HepG2 (cell line): ENCODE measurements around the gene C10orf143. TPM values are rescaled to one million over a fixed set of nuclear protein-coding genes. Genes with fewer than 3 reads are reported as not detected.

ENCODE experiments used
- CCDC6 ChIP-seq: sonication (generic); formaldehyde crosslinking; IDR thresholded peaks from 2 replicates; pipeline ENCODE4 v1.8.1; 2022; ENCODE audit warnings: mild to moderate bottlenecking, missing genetic modification reagents, moderate library complexity
- ESRRA ChIP-seq: sonication (generic); formaldehyde crosslinking; IDR thresholded peaks from 2 replicates; pipeline ENCODE4 v1.5.1; 2020; ENCODE audit warnings: mild to moderate bottlenecking, low read depth, missing genetic modification reagents
- FOXC1 ChIP-seq: sonication (generic); formaldehyde crosslinking; IDR thresholded peaks from 2 replicates; pipeline ENCODE4 v1.8.0; 2022; ENCODE audit warnings: mild to moderate bottlenecking, missing genetic modification reagents, borderline replicate concordance
- JUND ChIP-seq: sonication (generic); formaldehyde crosslinking; IDR thresholded peaks from 2 replicates; pipeline ENCODE4 v1.8.0; 2022; ENCODE audit warnings: mild to moderate bottlenecking, missing genetic modification reagents
- KDM2A ChIP-seq: sonication (generic); formaldehyde crosslinking; IDR thresholded peaks from 2 replicates; pipeline ENCODE4 v1.4.0; 2020; ENCODE audit warnings: low read depth, missing genetic modification reagents, borderline replicate concordance
- KDM3A ChIP-seq: IDR thresholded peaks from 2 replicates; pipeline ENCODE4 v1.6.1; 2018; ENCODE audit warnings: low read depth, missing compliant biosample characterization
- KLF13 ChIP-seq: sonication (generic); formaldehyde crosslinking; IDR thresholded peaks from 2 replicates; pipeline ENCODE4 v1.4.0; 2020; ENCODE audit warnings: mild to moderate bottlenecking, missing genetic modification reagents
- KLF9 ChIP-seq: IDR thresholded peaks from 2 replicates; pipeline ENCODE4 v1.6.1; 2016; ENCODE audit warnings: low read depth
- LRRFIP1 ChIP-seq: sonication (generic); formaldehyde crosslinking; conservative IDR thresholded peaks from 2 replicates; pipeline ENCODE4 v1.4.0; 2020; ENCODE audit warnings: missing genetic modification reagents
- MIXL1 ChIP-seq: IDR thresholded peaks from 2 replicates; pipeline ENCODE4 v1.6.1; 2016
- MTA3 ChIP-seq: sonication (generic); formaldehyde crosslinking; IDR thresholded peaks from 2 replicates; pipeline ENCODE4 v1.4.0; 2020; ENCODE audit warnings: missing genetic modification reagents
- MYC ChIP-seq: sonication (generic); formaldehyde crosslinking; IDR thresholded peaks from 2 replicates; pipeline ENCODE4 v1.9.0; 2021; ENCODE audit warnings: missing genetic modification reagents, borderline replicate concordance
- NPAS2 ChIP-seq: sonication (generic); formaldehyde crosslinking; IDR thresholded peaks from 2 replicates; pipeline ENCODE4 v1.8.0; 2022; ENCODE audit warnings: mild to moderate bottlenecking, missing genetic modification reagents, borderline replicate concordance
- NR0B2 ChIP-seq: sonication (generic); formaldehyde crosslinking; IDR thresholded peaks from 2 replicates; pipeline ENCODE4 v1.4.0; 2020; ENCODE audit warnings: mild to moderate bottlenecking, missing genetic modification reagents
- PAX8 ChIP-seq: sonication (generic); formaldehyde crosslinking; IDR thresholded peaks from 2 replicates; pipeline ENCODE4 v1.8.0; 2022; ENCODE audit warnings: mild to moderate bottlenecking, missing genetic modification reagents, borderline replicate concordance
- PCBP2 ChIP-seq: fragments of 200-400 bp; formaldehyde crosslinking; optimal IDR thresholded peaks from 2 replicates; pipeline ENCODE3; 2018; ENCODE audit warnings: low read length, low read depth; ENCODE audit not compliant: poor library complexity, severe bottlenecking
- PITX1 ChIP-seq: sonication (generic); formaldehyde crosslinking; IDR thresholded peaks from 2 replicates; pipeline ENCODE4 v1.5.1; 2020; ENCODE audit warnings: mild to moderate bottlenecking, missing genetic modification reagents
- SATB2 ChIP-seq: sonication (generic); formaldehyde crosslinking; IDR thresholded peaks from 2 replicates; pipeline ENCODE4 v1.5.0; 2020; ENCODE audit warnings: missing genetic modification reagents
- SETDB1 ChIP-seq: sonication (generic); formaldehyde crosslinking; IDR thresholded peaks from 2 replicates; pipeline ENCODE4 v1.5.1; 2020; ENCODE audit warnings: missing genetic modification reagents, mild to moderate bottlenecking, borderline replicate concordance
- SIX4 ChIP-seq: sonication (generic); formaldehyde crosslinking; IDR thresholded peaks from 2 replicates; pipeline ENCODE4 v1.4.0; 2020; ENCODE audit warnings: missing genetic modification reagents
- SMARCE1 ChIP-seq: fragments of 450-650 bp; IDR thresholded peaks from 2 replicates; pipeline ENCODE4 v1.6.1; 2017; ENCODE audit warnings: borderline replicate concordance
- SMC3 ChIP-seq: IDR thresholded peaks from 2 replicates; pipeline ENCODE4 v1.6.1; 2011; ENCODE audit warnings: low read length, improper control_type of control experiment
- SNAPC2 ChIP-seq: sonication (generic); formaldehyde crosslinking; IDR thresholded peaks from 2 replicates; pipeline ENCODE4 v1.8.1; 2022; ENCODE audit warnings: mild to moderate bottlenecking, missing genetic modification reagents
- ZFX ChIP-seq: sonication (generic); formaldehyde crosslinking; IDR thresholded peaks from 2 replicates; pipeline ENCODE4 v1.4.0; 2020; ENCODE audit warnings: mild to moderate bottlenecking, low read depth, missing genetic modification reagents, moderate library complexity
- ZNF225 ChIP-seq: sonication (generic); formaldehyde crosslinking; IDR thresholded peaks from 2 replicates; pipeline ENCODE4 v1.4.0; 2020; ENCODE audit warnings: mild to moderate bottlenecking, missing genetic modification reagents
- ZNF615 ChIP-seq: sonication (generic); formaldehyde crosslinking; IDR thresholded peaks from 2 replicates; pipeline ENCODE4 v1.5.0; 2020; ENCODE audit warnings: mild to moderate bottlenecking, missing genetic modification reagents, borderline replicate concordance
- ZNF746 ChIP-seq: sonication (generic); formaldehyde crosslinking; IDR thresholded peaks from 2 replicates; pipeline ENCODE4 v1.8.0; 2022; ENCODE audit warnings: mild to moderate bottlenecking, missing genetic modification reagents
- ZNF891 ChIP-seq: sonication (generic); formaldehyde crosslinking; IDR thresholded peaks from 2 replicates; pipeline ENCODE4 v1.5.0; 2020; ENCODE audit warnings: mild to moderate bottlenecking, missing genetic modification reagents
- ZSCAN22 ChIP-seq: sonication (generic); formaldehyde crosslinking; IDR thresholded peaks from 2 replicates; pipeline ENCODE4 v1.4.0; 2020; ENCODE audit warnings: mild to moderate bottlenecking, missing genetic modification reagents
- ZSCAN31 ChIP-seq: sonication (generic); formaldehyde crosslinking; IDR thresholded peaks from 2 replicates; pipeline ENCODE4 v1.5.0; 2020; ENCODE audit warnings: low read depth, mild to moderate bottlenecking, missing genetic modification reagents
- polyA plus RNA-seq, 8 experiments: library from polyadenylated mRNA; depleted of rRNA in 3 of 8; stranded (reverse) in 7 of 8; unstranded in 1 of 8; fragments of >200 nt; fragmentation: Illumina TruSeq in 4 of 8; extraction: Trizol in 4 of 8; gene quantifications; 2 replicates each; pipeline versions ENCODE4 v1.2.1 to v1.2.3, GENCODE V29; 2011 to 2016; ENCODE audit warnings: low read depth in 4 of 8, missing spikeins in 1 of 8, mixed read lengths in 1 of 8; ENCODE audit not compliant: insufficient read depth in 1 of 8
- total RNA-seq, 5 experiments: library from RNA; depleted of rRNA; stranded (reverse); fragments of >200 nt; fragmentation: Illumina TruSeq; extraction: Trizol; gene quantifications; 2 replicates each; pipeline ENCODE4 v1.2.3, GENCODE V29; 2016; ENCODE audit warnings: low read depth in 1 of 5

The C10orf143 gene
- total and polyA plus RNA-seq, 2 of the 13 experiments (the other 11 are each of a cell fraction or from before 2014, with no cell fraction given): 0.21 to 0.91 TPM

- TF ChIP-seq SMARCE1 (no peak), LRRFIP1 (CRISPR knock-in tag) (no peak), KDM3A (CRISPR knock-in tag) (no peak), SMC3 (no peak), NPAS2 (no peak), PCBP2 (no peak), PAX8 (no peak; the same call in 1 of the 2 replicates), ZNF225 (CRISPR knock-in tag) (peak; percentile 43; the same call in 1 of the 2 replicates), MTA3 (CRISPR knock-in tag) (no peak), SIX4 (CRISPR knock-in tag) (no peak), ZNF615 (CRISPR knock-in tag) (0 out of 2 replicates have a peak, but pooled peaks have one; percentile 77), ZNF746 (CRISPR knock-in tag) (no peak), ESRRA (CRISPR knock-in tag) (no peak), MYC (peak; percentile 89), ZSCAN31 (CRISPR knock-in tag) (0 out of 2 replicates have a peak, but pooled peaks have one; percentile 33), NR0B2 (peak; percentile 86), ZNF891 (CRISPR knock-in tag) (no peak; the same call in 1 of the 2 replicates), SETDB1 (no peak), JUND (CRISPR knock-in tag) (no peak), CCDC6 (CRISPR knock-in tag) (0 out of 2 replicates have a peak, but pooled peaks have one; percentile 67), ZSCAN22 (CRISPR knock-in tag) (no peak), SNAPC2 (CRISPR knock-in tag) (no peak), PITX1 (peak; percentile 75), FOXC1 (CRISPR knock-in tag) (peak; percentile 66; the same call in 1 of the 2 replicates), ZFX (CRISPR knock-in tag) (peak; percentile 99), MIXL1 (CRISPR knock-in tag) (peak; percentile 6; the same call in 1 of the 2 replicates), KDM2A (CRISPR knock-in tag) (peak; percentile 62), KLF9 (CRISPR knock-in tag) (peak; percentile 96), KLF13 (CRISPR knock-in tag) (peak; percentile 48; the same call in 1 of the 2 replicates), SATB2 (no peak)
Measured at GRCh38 chr10:130110246-130111112, at the start of gene C10orf143 (continued).
